ENCODE data around the gene PPEF1. TPM values are rescaled to one million over a fixed set of nuclear protein-coding genes. Genes with fewer than 3 reads are reported as not detected.

The PPEF1 gene
- total RNA-seq, 2 experiments from 2014 or later, result not detected

DNA sequence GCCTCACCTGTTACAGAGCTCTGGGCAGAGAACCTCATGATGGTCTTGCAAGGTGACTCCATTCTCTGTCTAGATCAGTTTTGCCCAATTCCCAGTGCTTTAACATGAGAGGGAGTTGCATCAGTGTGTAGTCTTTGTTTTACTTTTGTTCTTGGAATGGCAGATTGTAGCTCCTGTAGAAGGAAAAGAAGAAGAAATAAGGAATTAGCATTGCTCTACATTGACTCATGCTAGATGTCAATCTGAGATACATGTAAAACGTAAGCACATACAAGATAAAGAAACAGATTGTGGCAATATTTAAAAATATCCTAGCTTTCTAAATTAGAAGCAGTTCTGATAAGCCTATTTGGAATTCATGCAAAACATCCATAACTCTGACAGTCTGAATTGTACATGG is 16.0 kb upstream of the PPEF1 start:
- H3K36me3 ChIP-seq (ENCODE audit: insufficient read depth, low read length), result no peaks in the 10 kb centered on the region
- H3K9me3 ChIP-seq (ENCODE audit: low read length), result no peaks in the 10 kb centered on the region
- H3K27ac ChIP-seq (ENCODE audit: low read depth, low read length, poor library complexity, severe bottlenecking), result no peak overlapping the region
- TF ChIP-seq EZH2phosphoT487 (IDR thresholded peaks at IDR 0.05; ENCODE audit: borderline replicate concordance, low read depth, low read length), result no peak
- TF ChIP-seq, protein P1, sequence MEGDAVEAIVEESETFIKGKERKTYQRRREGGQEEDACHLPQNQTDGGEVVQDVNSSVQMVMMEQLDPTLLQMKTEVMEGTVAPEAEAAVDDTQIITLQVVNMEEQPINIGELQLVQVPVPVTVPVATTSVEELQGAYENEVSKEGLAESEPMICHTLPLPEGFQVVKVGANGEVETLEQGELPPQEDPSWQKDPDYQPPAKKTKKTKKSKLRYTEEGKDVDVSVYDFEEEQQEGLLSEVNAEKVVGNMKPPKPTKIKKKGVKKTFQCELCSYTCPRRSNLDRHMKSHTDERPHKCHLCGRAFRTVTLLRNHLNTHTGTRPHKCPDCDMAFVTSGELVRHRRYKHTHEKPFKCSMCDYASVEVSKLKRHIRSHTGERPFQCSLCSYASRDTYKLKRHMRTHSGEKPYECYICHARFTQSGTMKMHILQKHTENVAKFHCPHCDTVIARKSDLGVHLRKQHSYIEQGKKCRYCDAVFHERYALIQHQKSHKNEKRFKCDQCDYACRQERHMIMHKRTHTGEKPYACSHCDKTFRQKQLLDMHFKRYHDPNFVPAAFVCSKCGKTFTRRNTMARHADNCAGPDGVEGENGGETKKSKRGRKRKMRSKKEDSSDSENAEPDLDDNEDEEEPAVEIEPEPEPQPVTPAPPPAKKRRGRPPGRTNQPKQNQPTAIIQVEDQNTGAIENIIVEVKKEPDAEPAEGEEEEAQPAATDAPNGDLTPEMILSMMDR (conservative IDR thresholded peaks at IDR 0.05; ENCODE audit: low read length), result no peak
- no TSS peak for BruUV-seq (replicated peaks)
- ChIA-PET POLR2A (no interaction called here), CTCF (ENCODE audit: unreplicated experiment) (no interaction called here)
- H3K79me2 ChIP-seq (ENCODE audit: insufficient read depth, low read depth, low read length), result no peaks in the 10 kb centered on the region
- no peaks in the 10 kb centered on the region for H3K4me1 ChIP-seq (ENCODE audit: insufficient read depth, low read length, poor library complexity, severe bottlenecking)
- intact Hi-C loops (cut with micrococcal nuclease; ENCODE audit: unreplicated experiment), result no loop called here
- no peaks in the 10 kb centered on the region for H3K9me2 ChIP-seq (ENCODE audit: insufficient read depth, low read length)
- no peak overlapping the region for H2AFZ ChIP-seq (ENCODE audit: low read length)
- no peaks in the 10 kb centered on the region for H4K20me1 ChIP-seq (ENCODE audit: insufficient read depth, low read length)
- H3K4me3 ChIP-seq (ENCODE audit: low read depth, low read length, poor library complexity, severe bottlenecking), result no peak overlapping the region
- no peak for DNase-seq (ENCODE audit: low spot score)
- H3K4me2 ChIP-seq (ENCODE audit: low read length), result no peak overlapping the region

DNA sequence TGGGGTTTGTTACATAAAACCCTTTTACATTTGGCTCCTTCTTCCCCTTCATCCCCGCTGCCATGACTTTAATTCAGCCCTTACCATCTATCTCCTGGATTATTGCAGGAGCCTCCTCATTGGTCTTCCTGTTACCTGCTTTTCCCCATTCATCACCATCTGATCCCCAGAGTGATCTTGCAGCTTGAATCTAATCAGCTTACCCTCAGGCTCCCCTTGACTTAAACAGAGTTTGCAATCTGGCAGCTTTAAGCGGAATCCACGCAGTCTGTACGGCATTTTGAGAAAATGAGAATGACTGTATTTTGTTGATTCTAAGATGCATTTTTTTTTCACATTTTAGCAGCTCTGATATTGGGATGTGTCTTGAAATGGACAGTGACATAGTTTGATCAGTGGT is 14.9 kb upstream of the PPEF1 start:
- Histone ChIP-seq H3K4me2 (ENCODE audit: low read length) (no peak overlapping the region), H3K4me1 (ENCODE audit: insufficient read depth, low read length, poor library complexity, severe bottlenecking) (no peaks in the 10 kb centered on the region), H3K79me2 (ENCODE audit: insufficient read depth, low read depth, low read length) (no peaks in the 10 kb centered on the region), H3K27ac (ENCODE audit: low read depth, low read length, poor library complexity, severe bottlenecking) (no peak overlapping the region), H3K4me3 (ENCODE audit: low read depth, low read length, poor library complexity, severe bottlenecking) (no peak overlapping the region), H4K20me1 (ENCODE audit: insufficient read depth, low read length) (no peaks in the 10 kb centered on the region), H3K9me3 (ENCODE audit: low read length) (no peaks in the 10 kb centered on the region), H3K36me3 (ENCODE audit: insufficient read depth, low read length) (no peaks in the 10 kb centered on the region), H2AFZ (ENCODE audit: low read length) (no peak overlapping the region), H3K9me2 (ENCODE audit: insufficient read depth, low read length) (no peaks in the 10 kb centered on the region)
- ChIA-PET CTCF (ENCODE audit: unreplicated experiment) (no interaction called here), POLR2A (no interaction called here)
- no peak for TF ChIP-seq EZH2phosphoT487 (IDR thresholded peaks at IDR 0.05; ENCODE audit: borderline replicate concordance, low read depth, low read length)
- no TSS peak for BruUV-seq (replicated peaks)
- intact Hi-C loops (cut with micrococcal nuclease; ENCODE audit: unreplicated experiment), result no loop called here
- DNase-seq (ENCODE audit: low spot score), result no peak

GRCh38 chrX:18696653-18697052 is 10.8 kb upstream of the PPEF1 start:
- ChIA-PET POLR2A (interaction anchor here (0.7 to 0.8 kb wide), 2 partner anchors 9 to 108 kb away, joined by 3 read pairs; no protein-coding TSS in a partner anchor), CTCF (ENCODE audit: unreplicated experiment) (no interaction called here)
- H3K4me3 ChIP-seq (ENCODE audit: low read depth, low read length, poor library complexity, severe bottlenecking), result no peak overlapping the region
- no peaks in the 10 kb centered on the region for H3K9me2 ChIP-seq (ENCODE audit: insufficient read depth, low read length)
- no peak overlapping the region for H2AFZ ChIP-seq (ENCODE audit: low read length)
- no peaks in the 10 kb centered on the region for H4K20me1 ChIP-seq (ENCODE audit: insufficient read depth, low read length)
- no peaks in the 10 kb centered on the region for H3K36me3 ChIP-seq (ENCODE audit: insufficient read depth, low read length)
- no peaks in the 10 kb centered on the region for H3K9me3 ChIP-seq (ENCODE audit: low read length)
- no peak overlapping the region for H3K27ac ChIP-seq (ENCODE audit: low read depth, low read length, poor library complexity, severe bottlenecking)
- no peaks in the 10 kb centered on the region for H3K4me1 ChIP-seq (ENCODE audit: insufficient read depth, low read length, poor library complexity, severe bottlenecking)
- intact Hi-C loops (cut with micrococcal nuclease; ENCODE audit: unreplicated experiment), result no loop called here
- TF ChIP-seq, protein P1 (conservative IDR thresholded peaks at IDR 0.05; ENCODE audit: low read length), result no peak
- TF ChIP-seq EZH2phosphoT487 (IDR thresholded peaks at IDR 0.05; ENCODE audit: borderline replicate concordance, low read depth, low read length), result no peak
- no TSS peak for BruUV-seq (replicated peaks)
- DNase-seq (ENCODE audit: low spot score), result no peak
- no peak overlapping the region for H3K4me2 ChIP-seq (ENCODE audit: low read length)
- H3K79me2 ChIP-seq (ENCODE audit: insufficient read depth, low read depth, low read length), result no peaks in the 10 kb centered on the region
